GM21367 (cell line): ENCODE results near the gene NUDT22.

Source experiments
- ATAC-seq: cut with Tn5 transposase; IDR thresholded peaks from one replicate; pipeline ENCODE4 v1.9.1; 2021; ENCODE audit not compliant: unreplicated experiment

The NUDT22 gene

GRCh38 chr11:64253481-64253880 is 27.4 kb downstream of the NUDT22 start:
- ATAC-seq: no peak

- no peak for ATAC-seq
These were observed 28.3 kb downstream of the NUDT22 start for GRCh38 chr11:64254326-64254725.

GRCh38 chr11:64255135-64256128 is 29.4 kb downstream of the NUDT22 start:
- ATAC-seq: no peak

GRCh38 chr11:64256300-64256699 is 30.2 kb downstream of the NUDT22 start:
- ATAC-seq: no peak

GRCh38 chr11:64258356-64258755 is 32.3 kb downstream of the NUDT22 start:
- ATAC-seq: no peak

GRCh38 chr11:64258946-64259532 is 33.0 kb downstream of the NUDT22 start:
- no peak for ATAC-seq

- no peak for ATAC-seq
These were observed 33.5 kb downstream of the NUDT22 start for GRCh38 chr11:64259533-64260067.

GRCh38 chr11:64260147-64260708 is 34.2 kb downstream of the NUDT22 start:
- ATAC-seq: no peak

- no peak for ATAC-seq
These were observed 35.5 kb downstream of the NUDT22 start for GRCh38 chr11:64261556-64262080.

- ATAC-seq: no peak
These were observed 36.4 kb downstream of the NUDT22 start for GRCh38 chr11:64262271-64263002.

GRCh38 chr11:64263021-64263946 is 37.2 kb downstream of the NUDT22 start:
- ATAC-seq: no peak

- no peak for ATAC-seq
These were observed 37.9 kb downstream of the NUDT22 start for GRCh38 chr11:64263947-64264317.

- ATAC-seq: no peak
These were observed 38.3 kb downstream of the NUDT22 start for GRCh38 chr11:64264371-64264852.

GRCh38 chr11:64265176-64266160 is 39.4 kb downstream of the NUDT22 start:
- ATAC-seq: no peak

- ATAC-seq: no peak
These were observed 40.3 kb downstream of the NUDT22 start for GRCh38 chr11:64266339-64266738.

GRCh38 chr11:64267207-64267945 is 41.3 kb downstream of the NUDT22 start:
- no peak for ATAC-seq

GRCh38 chr11:64268025-64268892 is 42.2 kb downstream of the NUDT22 start:
- no peak for ATAC-seq
